Measurements from ENCODE around the gene WRAP73.

- TF ChIP-seq CTCF (IDR thresholded peaks at IDR 0.05) (no peak), POLR2A (IDR thresholded peaks at IDR 0.05) (no peak), POLR2AphosphoS5 (IDR thresholded peaks at IDR 0.05) (no peak)
Observed at GRCh38 chr1:3629561-3630160, 20.2 kb downstream of the WRAP73 start.
